GM12878 (cell line): Measurements from ENCODE around the gene CARD14. TPM values are rescaled to one million over a fixed set of nuclear protein-coding genes. Genes with fewer than 3 reads are reported as not detected.
A peak's percentile ranks its signal among the peaks of the same experiment; 100 is the strongest.

Source experiments
- ATAC-seq: fragments of 200-7000 bp; cut with Tn5 transposase; 3 replicates; pipeline ENCODE4 v1.9.1; 2020; ENCODE audit warnings: mild to moderate bottlenecking, moderate library complexity
- BruUV-seq: library from RNA; stranded (reverse); fragments of 400-500 nt; replicated peaks from 2 replicates; lab custom pipeline; 2021; lab: Mats Ljungman, UMichigan
- CTCF ChIA-PET: fragments of 300-600 bp; sonication (Branson Sonifier 250); formaldehyde crosslinking; extraction: SDS; loops from one replicate; lab custom pipeline; 2021; ENCODE audit warnings: inconsistent platforms; lab: Yijun Ruan, JAX
- POLR2A ChIA-PET: fragments of 350-600 bp; formaldehyde crosslinking; extraction: SDS; loops from one replicate; lab custom pipeline; 2021; ENCODE audit warnings: inconsistent platforms; lab: Charles Lee
- RAD21 ChIA-PET: fragments of 300-600 bp; sonication (Branson Sonifier 250); formaldehyde crosslinking; loops from one replicate; lab custom pipeline; 2023; ENCODE audit warnings: antibody characterized with exemption; ENCODE audit not compliant: unreplicated experiment; lab: Charles Lee
- SMC1A ChIA-PET: fragments of 300-600 bp; sonication (Branson Sonifier 250); formaldehyde crosslinking; loops from one replicate; lab custom pipeline; 2023; ENCODE audit not compliant: unreplicated experiment, uncharacterized antibody; lab: Charles Lee
- DNase-seq: peaks from one replicate; pipeline ENCODE4 v3.0.0-alpha.2; 2011; ENCODE audit warnings: low read depth, low spot score
- FAIRE-seq: peaks from 3 replicates; lab custom pipeline; 2011; peaks lifted over from hg19 to GRCh38; lab: Jason Lieb, UNC
- H2AFZ ChIP-seq: 2 replicates; pipeline ENCODE4 v1.6.0; 2011; ENCODE audit warnings: low read depth, low read length, control low read depth; ENCODE audit not compliant: control insufficient read depth
- H3K27ac ChIP-seq: 2 replicates; pipeline ENCODE4 v1.5.1; 2011; ENCODE audit warnings: control low read depth; ENCODE audit not compliant: control insufficient read depth, insufficient read depth
- H3K27me3 ChIP-seq, 2 experiments: replicated peaks in 1 of 2; 2 replicates each; pipeline versions ENCODE4 v1.6.0 to v1.6.1; 2011; ENCODE audit warnings: low read length in 1 of 2; ENCODE audit not compliant: control insufficient read depth in 2 of 2, insufficient read depth in 2 of 2
- H3K36me3 ChIP-seq, 2 experiments: 2 replicates each; pipeline ENCODE4 v1.5.1; 2011; ENCODE audit warnings: low read length in 1 of 2; ENCODE audit not compliant: control insufficient read depth in 2 of 2, insufficient read depth in 2 of 2
- H3K4me1 ChIP-seq: 2 replicates; pipeline ENCODE4 v1.6.1; 2011; ENCODE audit warnings: mild to moderate bottlenecking, low read length, moderate library complexity, mixed read lengths; ENCODE audit not compliant: control insufficient read depth, insufficient read depth
- H3K4me2 ChIP-seq: 2 replicates; pipeline ENCODE4 v1.6.0; 2011; ENCODE audit warnings: control low read depth; ENCODE audit not compliant: control insufficient read depth, insufficient read depth
- H3K4me3 ChIP-seq: fragments of 200-600 bp; sonication (generic); 2 replicates; pipeline ENCODE4 v1.5.1; 2016
- H3K79me2 ChIP-seq: 2 replicates; pipeline ENCODE4 v1.6.0; 2011; ENCODE audit warnings: low read length; ENCODE audit not compliant: control insufficient read depth, insufficient read depth
- H3K9ac ChIP-seq: 2 replicates; pipeline ENCODE4 v1.8.0; 2011; ENCODE audit warnings: low read length, control low read depth, mixed read lengths; ENCODE audit not compliant: control insufficient read depth, insufficient read depth
- H3K9me3 ChIP-seq: replicated peaks from 3 replicates; pipeline ENCODE4 v1.5.1; 2011; ENCODE audit warnings: mild to moderate bottlenecking, low read length; ENCODE audit not compliant: control insufficient read depth, insufficient read depth
- H4K20me1 ChIP-seq: 2 replicates; pipeline ENCODE4 v1.6.0; 2011; ENCODE audit not compliant: control insufficient read depth, insufficient read depth
- BMI1 ChIP-seq: fragments of 450-650 bp; IDR thresholded peaks from 2 replicates; pipeline ENCODE4 v1.6.1; 2016; ENCODE audit warnings: mild to moderate bottlenecking, moderate library complexity, borderline replicate concordance
- BRCA1 ChIP-seq: IDR thresholded peaks from 2 replicates; pipeline ENCODE4 v1.6.1; 2011; ENCODE audit warnings: low read depth, low read length, improper control_type of control experiment
- CREM ChIP-seq: IDR thresholded peaks from 2 replicates; pipeline ENCODE4 v1.6.1; 2014; ENCODE audit warnings: antibody characterized with exemption, low read depth
- E2F8 ChIP-seq: fragments of 450-650 bp; IDR thresholded peaks from 2 replicates; pipeline ENCODE4 v1.6.1; 2018; ENCODE audit warnings: mild to moderate bottlenecking, low read depth, moderate library complexity; ENCODE audit not compliant: partially characterized antibody
- KAT2A ChIP-seq: conservative IDR thresholded peaks from 2 replicates; pipeline ENCODE4 v1.6.1; 2011; ENCODE audit warnings: low read depth, low read length; ENCODE audit not compliant: control insufficient read depth
- NKRF ChIP-seq: fragments of 450-650 bp; conservative IDR thresholded peaks from 2 replicates; pipeline ENCODE4 v1.6.1; 2017; ENCODE audit warnings: mild to moderate bottlenecking, moderate library complexity
- POU2F2 ChIP-seq: IDR thresholded peaks from 3 replicates; pipeline ENCODE4 v1.6.1; 2011; ENCODE audit warnings: low read depth, mild to moderate bottlenecking, low read length, borderline replicate concordance
- RELB ChIP-seq: fragments of 450-650 bp; IDR thresholded peaks from 2 replicates; pipeline ENCODE4 v1.6.1; 2017; ENCODE audit warnings: low read depth, mild to moderate bottlenecking, moderate library complexity
- REST ChIP-seq: IDR thresholded peaks from 2 replicates; pipeline ENCODE4 v1.6.1; 2012; ENCODE audit warnings: mild to moderate bottlenecking, low read depth, low read length
- SP1 ChIP-seq: IDR thresholded peaks from one replicate; pipeline ENCODE4 v1.6.1; 2011; ENCODE audit warnings: low read depth, low read length
- SRF ChIP-seq, 2 experiments: IDR thresholded peaks; 2 replicates each; pipeline ENCODE4 v1.6.1; 2011; ENCODE audit warnings: low read depth in 2 of 2, low read length in 2 of 2, mild to moderate bottlenecking in 1 of 2, moderate library complexity in 1 of 2
- STAT1 ChIP-seq: fragments of 450-650 bp; conservative IDR thresholded peaks from 2 replicates; pipeline ENCODE4 v1.6.1; 2014; ENCODE audit warnings: antibody characterized with exemption, mild to moderate bottlenecking
- TARDBP ChIP-seq: IDR thresholded peaks from 2 replicates; pipeline ENCODE4 v1.6.1; 2016; ENCODE audit warnings: borderline replicate concordance
- TCF7 ChIP-seq: IDR thresholded peaks from 2 replicates; pipeline ENCODE4 v1.6.1; 2014; ENCODE audit warnings: antibody characterized with exemption, borderline replicate concordance
- WGBS: methylation state at CpG from one replicate; pipeline ENCODE4 v1.1.6; 2016; ENCODE audit warnings: low lambda C conversion rate; ENCODE audit not compliant: insufficient replicate concordance, insufficient coverage; ENCODE audit errors: missing lambda C conversion rate; 5-methylcytosine and 5-hydroxymethylcytosine counted together
- in situ Hi-C: fragments of 300-500 bp; cut with MboI; formaldehyde crosslinking; loops from 9 replicates; pipeline ENCODE4 v1.14.3; 2018; ENCODE audit warnings: mixed read lengths
- intact Hi-C: fragments of 100-400 bp; cut with micrococcal nuclease; formaldehyde crosslinking; loops from one replicate; pipeline ENCODE4 v1.14.2; 2022; ENCODE audit not compliant: unreplicated experiment
- polyA plus RNA-seq, 11 experiments: library from polyadenylated mRNA; depleted of rRNA in 4 of 11; unstranded in 6 of 11; stranded (reverse) in 5 of 11; fragments of >200 nt; fragmentation: Nextera tagmentation in 4 of 11; fragmentation: Illumina TruSeq in 1 of 11; extraction: Ambion mirVana in 4 of 11; extraction: Trizol in 1 of 11; gene quantifications; 1 replicate in 1 of 11; 2 replicates in 10 of 11; pipeline versions ENCODE4 v1.2.1 to v1.2.3, GENCODE V29; 2011 to 2016; ENCODE audit warnings: inconsistent platforms in 2 of 11, missing spikeins in 2 of 11, low read depth in 1 of 11
- total RNA-seq, 4 experiments: library from RNA; depleted of rRNA in 3 of 4; stranded (reverse); fragments of >200 nt in 3 of 4; fragmentation: Illumina TruSeq in 1 of 4; extraction: Trizol in 1 of 4; gene quantifications; 2 replicates each; pipeline versions ENCODE4 v1.2.1 to v1.2.3, GENCODE V29; 2013 to 2021

CARD14 gene
- total and polyA plus RNA-seq, 10 of the 15 experiments (the other 5 are each of a cell fraction or from before 2014, with no cell fraction given) = 0.08 to 0.15 TPM; not detected in 8

- ChIA-PET CTCF (interaction anchor here (0.7 to 4.9 kb wide), 3 partner anchors 20 to 63 kb away, joined by 3 to 21 read pairs (median 3); partner anchors contain the start of gene GAA), RAD21 (interaction anchor here (0.5 to 2.3 kb wide), 3 partner anchors 41 to 123 kb away, joined by 3 to 9 read pairs (median 3); partner anchors contain the start of gene GAA), POLR2A (interaction anchor here (0.5 kb wide), 1 partner anchor 11 kb away, joined by 3 read pairs; no protein-coding TSS in a partner anchor), SMC1A (no interaction called here)
- Histone ChIP-seq H3K9ac (no peak overlapping the region), H3K36me3 (peaks cover 25 to 27% of the 10 kb centered on the region in 2 experiments), H3K4me3 (0 out of 2 replicates have a peak overlapping the region, but pooled peaks have one; percentile 0), H3K27me3 (no peaks in the 10 kb centered on the region), H3K79me2 (peaks cover 42% of the 10 kb centered on the region), H4K20me1 (0 out of 2 replicates have a peak, but pooled peaks cover 3% of the 10 kb centered on the region), H3K4me1 (peaks cover 11% of the 10 kb centered on the region), H2AFZ (no peak overlapping the region), H3K9me3 (no peaks in the 10 kb centered on the region), H3K4me2 (no peak overlapping the region; the same call in 1 of the 2 replicates), H3K27ac (no peak overlapping the region)
- no peak for TF ChIP-seq TARDBP
- TF ChIP-seq SP1 = no peak
- TF ChIP-seq TCF7 = no peak
- no peak for TF ChIP-seq BMI1
- no peak for TF ChIP-seq BRCA1
- no peak for TF ChIP-seq E2F8
- no peak for TF ChIP-seq CREM
- TF ChIP-seq REST = no peak
- no peak for TF ChIP-seq SRF (IDR thresholded peaks at IDR 0.05; ENCODE audit: low read depth in 2 of 2, low read length in 2 of 2)
- TF ChIP-seq KAT2A = no peak
- no peak for TF ChIP-seq NKRF
- no peak for TF ChIP-seq STAT1
- no peak for TF ChIP-seq RELB
- no peak for TF ChIP-seq POU2F2
- in situ Hi-C loops (no loop called here), intact Hi-C loops (no loop called here)
- FAIRE-seq (no peak), DNase-seq (no peak), ATAC-seq (no peak)
- WGBS = 89% methylated on average over 6 of the region's 6 CpGs
- no TSS peak for BruUV-seq
Observed at GRCh38 chr17:80142929-80143328, 26.9 kb upstream of the CARD14 start.
